PC-3 (cell line): ENCODE measurements around the gene ADGRG1. TPM values are rescaled to one million over a fixed set of nuclear protein-coding genes. Genes with fewer than 3 reads are reported as not detected.
A peak's percentile ranks its signal among the peaks of the same experiment; 100 is the strongest.

ENCODE experiments used
- ATAC-seq: fragments of 200-7000 bp; cut with Tn5 transposase; 2 replicates; pipeline ENCODE4 v1.9.1; 2020; ENCODE audit warnings: mild to moderate bottlenecking, moderate library complexity
- BruUV-seq: library from RNA; stranded (reverse); fragments of 400-500 nt; replicated peaks from 2 replicates; lab custom pipeline; 2021; lab: Mats Ljungman, UMichigan
- CTCF ChIA-PET: fragments of 300-600 bp; sonication (Branson Sonifier 250); formaldehyde crosslinking; loops from one replicate; lab custom pipeline; 2022; ENCODE audit warnings: antibody characterized with exemption; lab: Charles Lee
- POLR2A ChIA-PET: fragments of 300-600 bp; sonication (Branson Sonifier 250); formaldehyde crosslinking; loops from one replicate; lab custom pipeline; 2022; ENCODE audit warnings: antibody characterized with exemption; ENCODE audit not compliant: unreplicated experiment; lab: Charles Lee
- DNase-seq: peaks from one replicate; pipeline ENCODE4 v3.0.0-alpha.2; 2015
- H2AFZ ChIP-seq: fragments of 300-600 bp; sonication (generic); 2 replicates; pipeline ENCODE4 v1.6.0; 2016; ENCODE audit warnings: antibody characterized with exemption, low read length
- H3F3A ChIP-seq: fragments of 300-600 bp; sonication (generic); one replicate; pipeline ENCODE4 v1.6.0; 2017; ENCODE audit warnings: antibody characterized with exemption, low read length, control low read depth, mild to moderate bottlenecking; ENCODE audit not compliant: unreplicated experiment
- H3K27ac ChIP-seq: fragments of 300-600 bp; sonication (generic); 2 replicates; pipeline ENCODE4 v1.5.1; 2016; ENCODE audit warnings: mild to moderate bottlenecking, low read length
- H3K27me3 ChIP-seq: fragments of 300-600 bp; sonication (generic); 2 replicates; pipeline ENCODE4 v1.6.1; 2016; ENCODE audit warnings: low read length, mixed read lengths
- H3K36me3 ChIP-seq: fragments of 300-600 bp; sonication (generic); 2 replicates; pipeline ENCODE4 v1.6.1; 2016; ENCODE audit warnings: low read depth, mixed run types, low read length, mixed read lengths
- H3K4me1 ChIP-seq: fragments of 300-600 bp; sonication (generic); 2 replicates; pipeline ENCODE4 v1.5.1; 2016; ENCODE audit warnings: low read length; ENCODE audit not compliant: insufficient read depth
- H3K4me2 ChIP-seq: fragments of 300-600 bp; sonication (generic); 2 replicates; pipeline ENCODE4 v1.6.0; 2016; ENCODE audit warnings: low read length
- H3K4me3 ChIP-seq: fragments of 300-600 bp; sonication (generic); 2 replicates; pipeline ENCODE4 v1.5.1; 2016; ENCODE audit warnings: mild to moderate bottlenecking, low read length, mixed read lengths
- H3K79me2 ChIP-seq: fragments of 300-600 bp; sonication (generic); 2 replicates; pipeline ENCODE4 v1.6.1; 2017; ENCODE audit warnings: low read length, mixed read lengths
- H3K9ac ChIP-seq: fragments of 300-600 bp; sonication (generic); 2 replicates; pipeline ENCODE4 v1.6.0; 2016; ENCODE audit warnings: mild to moderate bottlenecking, low read length
- H3K9me2 ChIP-seq: fragments of 300-600 bp; sonication (generic); replicated peaks from 2 replicates; pipeline ENCODE4 v1.6.1; 2016; ENCODE audit warnings: mixed run types, low read length, mixed read lengths
- H3K9me3 ChIP-seq: fragments of 300-600 bp; sonication (generic); 2 replicates; pipeline ENCODE4 v1.6.1; 2016; ENCODE audit warnings: low read length, mixed read lengths
- H4K20me1 ChIP-seq: fragments of 300-600 bp; sonication (generic); 2 replicates; pipeline ENCODE4 v1.6.1; 2016; ENCODE audit warnings: low read length, mixed read lengths
- EZH2 ChIP-seq: fragments of 300-600 bp; sonication (generic); IDR thresholded peaks from one replicate; pipeline ENCODE4 v1.6.1; 2017; ENCODE audit warnings: antibody characterized with exemption, mild to moderate bottlenecking, low read length; ENCODE audit not compliant: unreplicated experiment
- EZH2phosphoT487 ChIP-seq: fragments of 300-600 bp; sonication (generic); IDR thresholded peaks from 2 replicates; pipeline ENCODE4 v1.6.1; 2018; ENCODE audit warnings: mild to moderate bottlenecking, antibody characterized with exemption, low read length, borderline replicate concordance
- intact Hi-C: fragments of 100-400 bp; cut with micrococcal nuclease; formaldehyde crosslinking; loops from 2 replicates; pipeline ENCODE4 v1.9.0; 2023
- total RNA-seq: library from RNA; depleted of rRNA; stranded (reverse); fragments of >200 nt; gene quantifications from 2 replicates; pipeline ENCODE4 v1.2.3, GENCODE V29; 2014
- TF ChIP-seq, protein P1 (sequence below): fragments of 300-600 bp; sonication (generic); conservative IDR thresholded peaks from 2 replicates; pipeline ENCODE4 v1.5.1; 2017; ENCODE audit warnings: antibody characterized with exemption, low read depth, mild to moderate bottlenecking, low read length

ADGRG1 gene
- total RNA-seq, 1 experiment from 2014 or later, result 33.7 TPM

DNA sequence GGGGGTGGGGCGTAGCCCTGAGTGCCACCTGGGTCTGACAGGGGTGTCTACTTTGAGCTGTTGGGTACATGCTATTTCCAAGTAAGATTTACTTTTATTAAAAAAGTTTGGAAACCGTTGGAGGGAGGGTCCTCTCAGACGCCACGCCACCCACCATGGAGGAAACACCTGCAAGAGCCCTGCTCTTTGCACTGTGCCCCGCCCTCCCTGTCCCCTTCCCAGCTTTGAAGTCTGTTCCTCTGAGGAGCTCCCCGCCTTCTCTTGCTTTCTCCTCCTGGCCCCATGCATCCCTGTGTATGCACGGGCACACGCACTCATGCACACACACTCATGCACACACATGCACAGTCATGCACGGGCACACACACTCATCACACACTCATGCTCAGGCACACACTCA is 15.5 kb downstream of the ADGRG1 start:
- no peak for TF ChIP-seq EZH2
- Histone ChIP-seq H3K4me3 (no peak overlapping the region), H3K9ac (no peak overlapping the region), H3K9me2 (no peaks in the 10 kb centered on the region), H3K4me2 (peak overlapping the region; percentile 62), H2AFZ (no peak overlapping the region), H3F3A (no peaks in the 10 kb centered on the region), H3K9me3 (no peaks in the 10 kb centered on the region), H4K20me1 (no peaks in the 10 kb centered on the region), H3K27me3 (no peaks in the 10 kb centered on the region), H3K27ac (peak overlapping the region; percentile 86), H3K36me3 (peaks cover 14% of the 10 kb centered on the region), H3K4me1 (peaks cover 59% of the 10 kb centered on the region), H3K79me2 (no peaks in the 10 kb centered on the region; the same call in 1 of the 2 replicates)
- intact Hi-C loops, result loop anchor here (10.0 kb wide), 1 partner anchor 361 kb away; the partner anchor contains the start of genes USB1 and ZNF319
- ChIA-PET CTCF (interaction anchor here (0.7 to 1.5 kb wide), 3 partner anchors 15 to 63 kb away, joined by 3 to 16 read pairs (median 3); partner anchors contain the start of gene ADGRG1), POLR2A (interaction anchor here (1.0 kb wide), 1 partner anchor 53 kb away, joined by 3 read pairs; no protein-coding TSS in a partner anchor)
- no TSS peak for BruUV-seq
- DNase-seq, result no peak
- no peak for ATAC-seq

GRCh38 chr16:57644383-57645014 is 16.1 kb downstream of the ADGRG1 start:
- Histone ChIP-seq H3K9me3 (no peaks in the 10 kb centered on the region), H3K4me3 (no peak overlapping the region), H3K4me2 (no peak overlapping the region), H3K4me1 (peaks cover 59% of the 10 kb centered on the region), H2AFZ (no peak overlapping the region), H3K79me2 (no peaks in the 10 kb centered on the region; the same call in 1 of the 2 replicates), H4K20me1 (no peaks in the 10 kb centered on the region), H3K27me3 (no peaks in the 10 kb centered on the region), H3K36me3 (peaks cover 16% of the 10 kb centered on the region), H3K9me2 (no peaks in the 10 kb centered on the region), H3F3A (no peaks in the 10 kb centered on the region), H3K9ac (no peak overlapping the region), H3K27ac (peak overlapping the region; percentile 86; the same call in 1 of the 2 replicates)
- DNase-seq (no peak), ATAC-seq (no peak)
- POLR2A ChIA-PET, result no interaction called here
- CTCF ChIA-PET, result interaction anchor here (1.5 kb wide), 1 partner anchor 53 kb away, joined by 16 read pairs; no protein-coding TSS in a partner anchor
- no TSS peak for BruUV-seq
- no peak for TF ChIP-seq EZH2
- no peak for TF ChIP-seq EZH2phosphoT487
- TF ChIP-seq, protein P1, sequence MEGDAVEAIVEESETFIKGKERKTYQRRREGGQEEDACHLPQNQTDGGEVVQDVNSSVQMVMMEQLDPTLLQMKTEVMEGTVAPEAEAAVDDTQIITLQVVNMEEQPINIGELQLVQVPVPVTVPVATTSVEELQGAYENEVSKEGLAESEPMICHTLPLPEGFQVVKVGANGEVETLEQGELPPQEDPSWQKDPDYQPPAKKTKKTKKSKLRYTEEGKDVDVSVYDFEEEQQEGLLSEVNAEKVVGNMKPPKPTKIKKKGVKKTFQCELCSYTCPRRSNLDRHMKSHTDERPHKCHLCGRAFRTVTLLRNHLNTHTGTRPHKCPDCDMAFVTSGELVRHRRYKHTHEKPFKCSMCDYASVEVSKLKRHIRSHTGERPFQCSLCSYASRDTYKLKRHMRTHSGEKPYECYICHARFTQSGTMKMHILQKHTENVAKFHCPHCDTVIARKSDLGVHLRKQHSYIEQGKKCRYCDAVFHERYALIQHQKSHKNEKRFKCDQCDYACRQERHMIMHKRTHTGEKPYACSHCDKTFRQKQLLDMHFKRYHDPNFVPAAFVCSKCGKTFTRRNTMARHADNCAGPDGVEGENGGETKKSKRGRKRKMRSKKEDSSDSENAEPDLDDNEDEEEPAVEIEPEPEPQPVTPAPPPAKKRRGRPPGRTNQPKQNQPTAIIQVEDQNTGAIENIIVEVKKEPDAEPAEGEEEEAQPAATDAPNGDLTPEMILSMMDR, result no peak
- intact Hi-C loops, result loop anchor here (10.0 kb wide), 1 partner anchor 360 kb away; the partner anchor contains the start of genes USB1 and ZNF319

- Histone ChIP-seq H3K4me1 (peaks cover 59% of the 10 kb centered on the region), H3K79me2 (no peaks in the 10 kb centered on the region; the same call in 1 of the 2 replicates), H3K27me3 (no peaks in the 10 kb centered on the region), H3K9me2 (no peaks in the 10 kb centered on the region), H2AFZ (no peak overlapping the region), H3K9ac (no peak overlapping the region), H3K27ac (no peak overlapping the region), H3K4me2 (peak overlapping the region; percentile 37; the same call in 1 of the 2 replicates), H4K20me1 (no peaks in the 10 kb centered on the region), H3K4me3 (no peak overlapping the region), H3K9me3 (no peaks in the 10 kb centered on the region), H3F3A (no peaks in the 10 kb centered on the region), H3K36me3 (peaks cover 16% of the 10 kb centered on the region)
- ATAC-seq, result no peak
- no TSS peak for BruUV-seq
- ChIA-PET CTCF (interaction anchor here (1.3 kb wide), 1 partner anchor 54 kb away, joined by 3 read pairs; no protein-coding TSS in a partner anchor), POLR2A (no interaction called here)
- no peak for DNase-seq
- intact Hi-C loops, result loop anchor here (10.0 kb wide), 1 partner anchor 360 kb away; the partner anchor contains the start of genes USB1 and ZNF319
- TF ChIP-seq EZH2phosphoT487 (no peak), EZH2 (no peak)
- TF ChIP-seq, protein P1, result no peak
These were observed 16.7 kb downstream of the ADGRG1 start for GRCh38 chr16:57645169-57645568.
